SU-DHL-6 (cell line): ENCODE data around the gene DOCK9.

ENCODE experiments used
- CTCF ChIP-seq: fragments of 200-600 bp; sonication (generic); IDR thresholded peaks from one replicate; pipeline ENCODE4 v1.5.1; 2017; ENCODE audit warnings: antibody characterized with exemption, mild to moderate bottlenecking, low read length, moderate library complexity; ENCODE audit not compliant: insufficient read depth, poor library complexity, severe bottlenecking
- EZH2phosphoT487 ChIP-seq: fragments of 200-600 bp; sonication (generic), shearing (Covaris generic); conservative IDR thresholded peaks from 2 replicates; pipeline ENCODE4 v1.6.1; 2018; ENCODE audit warnings: mild to moderate bottlenecking, antibody characterized with exemption, low read length, moderate library complexity, mixed read lengths

- TF ChIP-seq CTCF (no peak), EZH2phosphoT487 (no peak)
Observed at GRCh38 chr13:98989469-98990235, 11.8 kb upstream of the DOCK9 start.
